Stimulated activated CD4-positive, alpha-beta T cell treated with anti-CD3 and anti-CD28 coated beads, Interleukin-12 subunit alpha, Interleukin-12 subunit beta, amount 100 ng/mL, for 24 hours (primary cell): ENCODE measurements around the gene SEMA3F.

Experiments used
- DNase-seq, 2 experiments: peaks; one replicate each; pipeline ENCODE4 v3.0.0-alpha.2; 2020; ENCODE audit warnings: low read depth in 2 of 2

Gene SEMA3F

GRCh38 chr3:50155891-50156290 is 767 bp downstream of the SEMA3F start:
- no peak for DNase-seq

- DNase-seq = no peak
Observed at GRCh38 chr3:50156549-50157493, 1.7 kb downstream of the SEMA3F start.

- no peak for DNase-seq
Observed at GRCh38 chr3:50157827-50158529, 2.9 kb downstream of the SEMA3F start.

- DNase-seq = no peak
Observed at GRCh38 chr3:50158530-50159146, 3.5 kb downstream of the SEMA3F start.

- DNase-seq = no peak
Observed at GRCh38 chr3:50160561-50160983, 5.4 kb downstream of the SEMA3F start.

GRCh38 chr3:50161320-50161719 is 6.2 kb downstream of the SEMA3F start:
- DNase-seq = no peak

GRCh38 chr3:50162034-50162883 is 7.1 kb downstream of the SEMA3F start:
- DNase-seq = no peak

GRCh38 chr3:50163572-50164455 is 8.7 kb downstream of the SEMA3F start:
- no peak for DNase-seq

- DNase-seq = no peak
Observed at GRCh38 chr3:50164481-50164880, 9.4 kb downstream of the SEMA3F start.

- no peak for DNase-seq
Observed at GRCh38 chr3:50164984-50165909, 10.1 kb downstream of the SEMA3F start.

GRCh38 chr3:50165910-50166538 is 10.9 kb downstream of the SEMA3F start:
- DNase-seq = no peak

- no peak for DNase-seq
Observed at GRCh38 chr3:50166620-50167019, 11.5 kb downstream of the SEMA3F start.

- DNase-seq = no peak
Observed at GRCh38 chr3:50167069-50167840, 12.1 kb downstream of the SEMA3F start.

GRCh38 chr3:50167841-50168209 is 12.7 kb downstream of the SEMA3F start:
- no peak for DNase-seq

GRCh38 chr3:50168388-50168787 is 13.3 kb downstream of the SEMA3F start:
- DNase-seq = no peak

GRCh38 chr3:50168791-50169190 is 13.7 kb downstream of the SEMA3F start:
- DNase-seq = no peak

GRCh38 chr3:50169232-50169832 is 14.2 kb downstream of the SEMA3F start:
- no peak for DNase-seq

- no peak for DNase-seq
Observed at GRCh38 chr3:50169858-50170257, 14.7 kb downstream of the SEMA3F start.
